Measurements from ENCODE around the gene SARDH.

SARDH gene

DNA sequence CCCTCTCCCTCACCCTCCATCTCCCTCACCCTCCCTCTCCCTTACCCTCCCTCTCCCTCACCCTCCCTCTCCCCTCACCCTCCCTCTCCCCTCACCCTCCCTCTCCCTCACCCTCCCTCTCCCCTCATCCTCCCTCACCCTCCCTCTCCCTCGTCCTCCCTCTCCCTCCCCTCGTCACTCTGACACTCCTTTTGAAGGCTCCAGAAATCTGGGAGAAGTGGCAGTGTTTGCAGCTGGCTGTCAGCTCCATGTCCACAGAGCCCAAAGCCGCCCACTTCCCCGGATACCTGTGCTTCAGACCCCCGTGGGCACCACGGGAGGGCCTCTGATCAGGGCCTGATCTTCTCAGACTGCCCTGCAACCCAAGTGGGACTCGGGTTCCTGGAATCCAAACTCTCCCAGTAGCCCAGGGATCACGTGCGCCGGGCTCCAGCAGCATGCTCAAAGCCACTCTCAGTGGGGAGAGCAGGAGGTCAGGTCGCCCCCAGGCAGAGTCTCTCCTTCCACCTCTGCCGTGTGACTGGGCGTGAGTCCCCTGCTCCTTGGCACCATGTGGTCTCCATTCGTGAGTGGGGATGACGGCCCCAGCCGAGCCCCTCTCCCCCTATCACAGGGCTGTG lies 68.9 kb downstream of the SARDH start:
- DNase-seq (ENCODE audit: low read depth in 3 of 3): no peak

DNA sequence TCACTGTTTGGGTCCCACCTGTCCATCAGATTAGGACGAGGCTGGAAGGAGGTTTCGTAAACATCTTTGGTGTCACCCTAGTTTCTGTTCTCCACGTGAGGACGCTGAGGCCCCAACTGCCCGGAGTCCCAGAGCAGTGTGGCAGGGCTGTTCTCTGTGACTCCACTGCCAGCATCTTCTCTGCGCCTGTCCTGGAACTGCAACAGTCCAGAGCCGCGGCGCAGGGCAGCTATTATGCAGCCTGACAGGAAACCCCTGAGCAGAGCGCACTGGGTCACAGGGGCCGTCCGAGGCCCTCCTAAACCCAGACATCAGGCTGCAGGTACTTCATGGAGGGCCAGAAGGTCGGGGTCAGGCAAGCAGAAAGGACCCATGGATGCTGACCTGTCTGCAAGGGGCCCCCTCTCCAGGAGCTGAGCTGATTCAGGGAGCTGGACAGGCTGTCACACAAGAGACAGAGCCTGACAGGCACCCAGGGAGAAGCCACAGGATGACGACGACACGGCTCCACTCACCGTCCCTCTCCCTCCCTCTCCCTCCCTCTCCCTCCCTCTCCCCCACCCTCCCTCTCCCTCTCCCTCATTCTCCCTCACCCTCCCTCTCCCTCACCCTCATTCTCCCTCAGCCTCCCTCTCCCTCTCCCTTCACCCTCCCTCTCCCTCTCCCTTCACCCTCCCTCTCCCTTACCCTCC lies 70.2 kb downstream of the SARDH start:
- DNase-seq (ENCODE audit: low read depth in 3 of 3): no peak

DNA sequence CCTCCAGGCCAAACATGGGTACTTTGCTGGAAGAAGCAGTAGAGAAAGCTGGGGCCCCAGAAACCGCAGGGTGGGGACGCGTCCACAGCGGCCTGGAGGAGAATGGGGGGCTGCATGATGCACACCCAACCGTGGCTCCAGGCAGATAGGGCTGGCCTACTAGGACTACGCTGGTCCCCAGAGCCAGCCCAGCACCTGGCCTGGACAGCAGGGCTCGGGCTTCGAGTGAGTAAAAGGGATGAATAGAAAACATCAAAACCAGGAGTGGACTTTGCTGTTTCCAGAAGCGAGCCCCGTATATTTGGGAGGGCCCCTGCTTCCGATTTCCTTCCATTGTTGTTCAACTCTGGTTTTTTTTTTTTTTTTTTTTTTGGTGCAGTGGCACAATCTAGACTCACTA lies 71.3 kb downstream of the SARDH start:
- DNase-seq (ENCODE audit: low read depth in 3 of 3): no peak

DNA sequence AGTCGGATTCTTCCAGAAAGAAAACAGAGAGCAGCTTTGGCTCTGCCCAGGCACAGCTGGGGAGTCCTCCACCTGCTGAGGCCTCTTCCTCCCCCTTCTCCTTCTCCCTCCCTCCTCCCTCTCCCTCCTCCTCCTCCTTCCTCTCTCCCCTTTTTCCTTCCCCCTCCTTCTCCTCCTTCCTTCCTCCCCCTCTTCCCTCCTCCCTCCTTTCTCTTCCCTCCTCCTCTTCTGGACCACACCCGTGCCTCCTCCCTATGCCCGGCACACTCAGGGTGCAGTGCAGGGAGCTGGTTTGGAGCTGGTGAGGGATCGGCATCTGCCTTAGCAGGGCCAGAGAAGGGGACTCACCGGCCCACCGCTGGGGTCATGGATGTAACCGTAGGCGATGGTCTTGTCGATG lies 71.8 kb downstream of the SARDH start:
- DNase-seq (ENCODE audit: low read depth in 3 of 3): no peak

DNA sequence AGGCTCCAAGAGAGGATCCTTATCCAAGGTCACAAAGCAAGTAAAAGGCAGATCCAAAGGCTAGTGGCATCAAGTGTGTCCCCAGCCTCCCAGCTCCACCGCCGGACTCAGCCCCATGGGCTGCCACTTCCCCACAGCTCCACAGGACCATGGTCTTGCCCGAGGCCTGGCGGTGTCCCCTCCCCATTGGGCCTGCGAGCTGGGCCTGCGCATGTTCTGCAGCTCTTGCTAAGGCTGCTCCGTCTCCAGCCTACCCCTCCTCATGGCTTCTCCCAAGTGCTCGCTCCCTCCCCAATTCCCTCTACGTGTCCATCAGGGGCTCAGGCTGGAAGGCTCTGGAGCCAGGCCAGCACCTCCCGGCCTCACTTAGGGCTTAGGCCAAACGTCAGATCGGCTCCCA lies 72.6 kb downstream of the SARDH start:
- DNase-seq (ENCODE audit: low read depth in 3 of 3): no peak

DNA sequence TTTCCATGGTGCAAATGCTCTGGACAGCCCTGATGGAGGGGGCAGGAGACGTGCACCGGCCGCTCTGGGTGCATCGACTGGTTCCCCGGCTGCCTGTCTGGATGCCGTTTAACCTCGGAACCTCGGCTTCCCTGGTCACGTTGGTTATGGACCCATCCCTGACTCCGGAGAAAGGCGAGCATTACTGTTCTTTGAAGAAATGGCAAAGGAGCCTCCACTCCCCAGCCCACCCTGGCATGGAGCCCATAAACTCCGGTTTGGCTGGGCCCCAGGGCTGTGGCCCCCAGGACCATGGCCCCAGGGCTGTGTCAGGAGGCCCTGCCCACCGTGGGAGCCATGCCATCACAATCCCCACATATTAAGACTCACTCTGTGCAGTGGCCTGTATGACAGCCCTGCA lies 73.1 kb downstream of the SARDH start:
- DNase-seq (ENCODE audit: low read depth in 3 of 3): no peak

DNA sequence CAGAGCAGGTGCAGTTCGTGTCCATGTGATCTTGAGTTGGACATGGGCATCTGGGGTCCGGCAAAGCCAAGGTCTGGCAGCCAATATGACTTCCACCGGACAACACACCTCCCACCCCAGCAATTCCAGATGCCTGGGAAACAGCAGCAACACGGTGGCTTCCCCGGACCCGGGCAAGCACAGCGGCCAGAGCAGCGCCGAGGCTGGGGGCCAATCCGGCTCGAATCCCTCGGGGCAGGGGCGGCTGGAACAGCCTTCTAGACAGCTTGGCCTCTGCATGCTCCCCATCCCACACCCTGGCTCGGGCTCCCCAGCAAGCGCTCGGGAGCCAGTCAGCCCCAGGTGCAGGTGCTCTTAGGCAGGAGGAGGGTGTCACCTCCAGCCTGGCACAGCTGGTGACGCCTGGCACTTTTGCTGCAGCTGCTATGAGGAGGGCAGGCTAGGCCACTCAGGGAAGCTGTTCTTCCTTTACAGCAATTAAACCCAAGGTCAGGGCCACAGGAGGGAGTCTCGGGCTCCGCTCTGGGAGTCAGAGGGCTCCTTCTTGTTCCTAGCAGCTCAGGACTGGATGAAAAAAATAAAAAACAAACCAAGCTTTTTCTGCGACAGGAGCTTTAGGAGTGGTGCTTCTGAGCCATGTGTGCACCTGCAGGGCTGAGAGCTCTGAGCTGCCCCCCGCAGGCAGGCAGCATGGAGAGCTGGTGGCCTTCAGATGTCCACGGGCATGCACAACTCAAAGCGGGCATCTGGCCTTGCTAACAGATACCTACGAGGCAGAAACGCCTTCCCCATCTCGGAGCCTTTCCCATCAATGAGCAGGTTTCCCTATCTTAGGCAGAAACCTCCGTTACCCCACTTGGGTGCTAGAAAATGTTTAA lies 73.7 kb downstream of the SARDH start:
- no peak for DNase-seq (ENCODE audit: low read depth in 3 of 3)

DNA sequence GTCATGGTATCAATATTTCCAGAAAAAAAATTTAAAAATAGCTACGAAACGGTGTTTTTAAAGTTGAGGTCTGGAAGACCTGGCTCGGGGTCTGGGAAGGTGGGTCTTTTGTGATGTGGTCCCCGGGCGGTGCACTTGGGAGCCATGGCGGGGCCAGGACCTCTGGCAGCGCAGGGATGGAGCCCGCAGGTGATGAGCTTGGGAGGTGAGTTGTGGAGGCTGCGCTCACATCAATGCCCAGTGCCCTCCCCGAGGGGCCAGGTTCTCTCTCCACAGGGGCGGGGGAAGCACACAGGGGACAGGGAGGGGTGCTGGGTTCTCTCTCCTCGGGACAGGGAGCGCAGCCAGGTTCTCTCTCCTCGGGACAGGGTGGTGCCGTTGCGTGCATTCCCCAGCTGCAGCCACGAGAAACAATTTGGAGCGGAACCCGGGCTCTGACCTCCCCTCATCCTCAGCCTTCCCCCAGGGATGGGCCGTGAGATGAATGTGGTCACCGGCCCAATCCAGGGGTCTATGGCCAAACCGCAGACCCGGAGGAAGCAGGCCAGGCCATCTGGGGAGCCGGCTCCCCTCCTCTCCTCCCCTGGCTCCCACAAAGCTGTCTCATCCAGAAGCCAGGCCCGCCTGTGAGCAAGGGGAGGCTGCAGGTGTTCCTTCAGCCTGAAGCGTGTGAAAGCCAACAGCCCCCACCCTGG lies 76.2 kb downstream of the SARDH start:
- no peak for DNase-seq (ENCODE audit: low read depth in 3 of 3)

DNA sequence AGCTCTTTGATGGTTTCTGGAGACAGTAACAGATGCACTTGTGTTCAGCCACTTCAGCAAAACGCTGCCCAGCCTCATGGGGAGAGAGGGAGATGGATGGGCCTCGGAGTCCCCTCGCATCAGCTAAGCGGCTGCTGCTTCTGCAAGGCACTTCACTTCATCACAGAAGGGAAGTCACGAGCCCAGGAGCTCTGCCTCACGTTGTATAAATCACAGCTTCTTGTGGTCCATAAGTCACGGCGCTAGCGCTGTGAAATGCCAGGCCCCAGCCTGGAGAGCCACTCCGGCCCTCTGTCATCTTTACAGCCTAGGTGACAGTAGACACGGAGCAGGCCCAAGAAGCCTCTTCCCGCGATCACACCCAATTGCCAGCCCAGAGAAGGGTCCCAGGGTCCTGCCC lies 78.6 kb downstream of the SARDH start:
- no peak for DNase-seq (ENCODE audit: low read depth in 3 of 3)

DNA sequence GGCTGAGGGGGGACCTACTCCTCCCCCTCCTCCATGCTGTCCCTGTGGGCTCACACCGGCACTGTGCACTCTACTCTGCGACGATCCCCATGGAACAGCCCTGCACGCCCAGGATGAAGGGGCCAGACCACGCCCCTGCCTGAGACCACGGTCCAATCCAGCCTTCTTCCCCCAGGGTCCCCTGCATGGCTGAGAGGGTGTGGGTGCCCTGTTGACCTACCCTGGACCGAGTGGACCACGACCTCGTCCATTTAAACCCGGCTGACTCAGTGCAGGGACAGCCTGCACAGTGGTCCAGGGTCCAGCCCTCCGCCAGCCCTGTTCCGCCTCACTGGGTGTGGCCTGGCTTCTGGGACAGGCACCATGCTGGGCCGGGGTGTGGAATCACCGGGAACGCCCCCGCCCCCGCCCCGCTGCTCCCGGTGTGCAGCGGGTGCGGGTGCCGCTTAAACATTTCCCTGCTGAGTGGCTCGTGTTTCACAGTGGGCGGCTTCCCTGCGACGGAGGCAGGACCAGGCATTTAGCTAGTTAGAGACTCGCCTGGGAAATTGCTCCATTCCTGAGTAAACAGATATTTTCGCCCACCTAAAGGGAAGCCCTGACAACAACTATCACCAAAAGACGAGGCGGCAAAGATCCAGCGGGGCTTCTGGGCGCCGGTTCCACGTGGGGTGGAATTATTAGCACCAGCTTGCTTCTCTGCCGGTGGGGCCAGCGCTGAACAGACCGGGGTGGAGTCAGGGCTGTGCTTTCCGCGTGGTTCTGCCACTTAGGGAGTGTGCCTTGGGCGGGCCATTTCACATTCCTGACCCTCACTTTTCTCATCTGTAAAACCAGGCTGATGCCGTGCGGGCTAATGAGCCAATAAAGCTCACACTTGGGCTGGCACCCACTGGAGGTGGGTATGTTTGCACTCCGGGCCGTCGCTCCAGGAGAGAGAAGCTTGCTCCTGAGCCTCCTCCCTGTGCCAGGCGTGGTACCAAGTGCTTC lies 79.4 kb downstream of the SARDH start:
- DNase-seq (ENCODE audit: low read depth in 3 of 3): no peak

DNA sequence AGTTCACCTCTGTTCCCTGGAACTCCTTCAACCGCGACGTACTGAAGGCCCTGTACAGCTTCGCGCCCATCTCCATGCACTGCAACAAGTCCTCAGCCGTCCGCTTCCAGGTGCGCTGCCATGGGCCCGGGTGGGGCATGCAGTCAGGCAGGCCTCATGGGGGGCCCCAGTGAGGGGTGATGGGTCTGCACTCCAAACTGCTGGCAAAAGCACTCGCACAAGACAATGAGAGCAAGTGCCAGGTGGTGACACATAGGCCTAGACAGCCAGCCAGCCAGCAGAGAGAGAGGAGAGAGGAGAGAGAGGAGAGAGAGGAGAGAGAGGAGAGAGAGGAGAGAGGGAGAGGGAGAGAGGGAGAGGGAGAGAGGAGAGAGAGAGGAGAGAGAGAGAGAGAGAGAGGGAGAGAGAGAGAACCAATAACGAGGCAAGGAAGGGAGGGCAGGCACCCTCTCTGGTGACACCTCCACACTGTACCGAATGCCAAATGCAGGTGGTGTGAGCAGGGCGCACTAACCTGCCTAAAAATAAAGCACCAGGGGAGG lies 81.0 kb downstream of the SARDH start:
- no peak for DNase-seq (ENCODE audit: low read depth in 3 of 3)

DNA sequence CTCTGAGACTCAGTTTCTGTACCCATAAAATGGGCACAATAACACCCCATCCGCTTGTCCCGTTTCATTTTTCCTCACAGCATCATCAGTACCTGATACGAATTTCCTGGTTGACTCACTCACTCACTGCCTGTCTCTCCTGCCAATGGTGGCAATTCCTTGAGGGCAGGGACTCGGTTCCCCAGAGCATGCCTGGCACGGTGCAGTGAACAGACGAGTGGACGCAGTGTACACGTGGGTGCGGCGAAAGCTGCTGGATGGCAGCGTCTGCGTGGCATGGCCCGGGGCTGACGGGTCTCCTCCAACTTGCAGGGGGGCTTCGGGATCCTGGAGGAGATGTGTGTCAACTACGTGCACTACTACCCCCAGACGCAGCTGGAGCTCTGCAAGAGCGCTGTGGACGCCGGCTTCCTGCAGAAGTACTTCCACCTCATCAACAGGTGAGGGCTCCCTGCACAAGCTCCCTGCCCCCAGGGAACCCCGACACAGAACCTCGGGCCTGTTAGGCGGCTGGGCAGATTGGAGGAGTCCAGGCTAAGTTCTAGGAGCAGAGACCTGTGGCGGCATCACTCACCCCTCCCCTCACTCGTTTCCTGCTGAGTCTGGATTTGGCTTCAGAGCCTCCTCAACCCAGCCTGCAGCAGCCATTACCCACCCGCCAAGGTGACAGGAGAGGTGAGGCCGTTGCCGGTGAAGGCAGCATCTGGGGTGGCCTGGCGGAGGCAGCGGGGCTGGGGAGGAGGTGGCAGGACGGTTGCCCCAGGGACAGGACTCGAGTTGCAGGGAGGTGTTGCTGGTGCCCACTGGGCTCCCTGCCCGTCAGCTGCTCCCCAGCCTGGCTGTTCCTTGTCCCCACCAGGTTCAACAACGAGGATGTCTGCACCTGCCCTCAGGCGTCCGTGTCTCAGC lies 81.7 kb downstream of the SARDH start:
- no peak for DNase-seq (ENCODE audit: low read depth in 3 of 3)

DNA sequence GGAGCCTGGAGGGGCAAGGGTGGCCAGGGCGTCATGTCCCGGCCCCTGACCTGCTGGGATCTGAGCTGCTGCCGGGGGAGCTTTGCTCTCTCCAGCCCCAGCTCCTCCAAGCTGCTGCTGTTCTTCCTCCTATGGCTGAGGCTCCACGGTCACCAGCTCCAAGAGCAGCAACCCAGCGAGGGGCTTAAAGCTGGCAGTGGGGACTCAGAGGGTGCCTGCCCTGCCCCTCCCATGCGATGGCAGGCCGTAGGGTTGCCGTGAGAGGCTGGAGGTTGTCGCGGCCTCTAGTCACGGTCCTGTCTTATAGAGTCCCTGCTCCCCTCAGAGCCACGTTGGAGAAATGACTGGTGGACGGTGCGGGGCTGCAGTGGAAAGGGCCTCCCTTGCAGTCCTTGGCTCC lies 82.5 kb downstream of the SARDH start:
- DNase-seq (ENCODE audit: low read depth in 3 of 3): no peak

DNA sequence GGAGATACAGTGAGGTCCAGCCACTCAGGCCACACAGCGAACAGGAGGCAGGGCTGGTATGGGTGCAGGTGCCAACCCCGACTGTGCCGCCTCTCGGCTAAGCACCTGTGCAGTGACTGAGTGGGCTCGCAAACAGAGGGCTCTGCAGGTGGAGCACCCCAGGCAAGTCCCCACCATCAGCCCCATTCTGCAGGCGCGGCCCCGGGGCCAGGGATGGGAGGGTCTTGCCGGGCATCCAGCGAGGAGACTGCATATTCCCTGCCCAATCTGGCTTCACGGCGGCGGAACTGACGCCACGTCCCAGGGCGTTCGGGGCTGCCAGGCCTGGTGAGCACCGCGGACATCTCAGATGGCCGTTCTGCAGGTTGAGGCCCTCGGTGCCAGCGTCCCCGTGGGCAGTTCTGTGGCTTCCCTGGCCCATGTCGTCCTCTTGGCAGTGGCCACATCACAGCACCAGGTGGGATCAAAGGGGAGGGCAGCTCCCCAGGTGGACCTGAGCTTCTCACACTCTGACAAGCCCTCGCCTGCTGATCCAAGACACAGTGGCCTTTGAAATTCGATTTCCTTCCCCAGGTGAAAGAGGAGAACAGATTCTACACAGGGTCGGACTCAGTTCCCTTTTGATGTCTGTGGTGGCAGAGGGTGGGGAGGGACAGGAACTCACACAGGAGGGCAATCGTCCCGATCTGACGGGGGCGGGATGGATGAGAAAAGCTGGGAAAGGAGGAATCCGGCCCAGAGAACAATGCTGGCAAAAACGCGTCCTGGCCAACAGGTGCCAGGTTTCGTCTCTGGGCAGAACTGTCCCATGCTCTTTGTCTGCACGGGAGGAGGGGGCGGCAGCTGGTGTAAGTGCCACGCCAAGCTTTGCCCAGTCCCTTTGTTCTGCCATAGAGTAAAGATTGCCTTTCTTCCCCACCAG lies 83.2 kb downstream of the SARDH start:
- no peak for DNase-seq (ENCODE audit: low read depth in 3 of 3)

DNA sequence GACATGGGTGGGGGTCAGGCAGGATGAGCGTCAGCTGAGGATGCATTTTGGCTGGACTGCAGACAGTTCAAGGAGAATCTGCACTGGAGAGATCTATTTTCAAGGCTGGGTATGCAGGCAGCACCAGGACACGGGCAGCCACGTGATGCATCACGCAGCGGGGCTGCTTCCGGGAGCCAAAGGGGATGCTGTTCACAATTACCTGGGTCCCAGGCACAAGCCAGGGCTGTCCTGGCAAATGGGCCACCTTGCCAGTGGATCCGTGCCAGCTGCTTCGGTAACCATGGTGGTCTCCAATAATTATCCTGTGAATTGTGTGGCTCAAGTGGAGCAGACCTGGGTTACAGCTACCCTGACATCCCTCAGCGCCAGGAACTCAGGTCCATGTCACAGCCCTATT lies 84.5 kb downstream of the SARDH start:
- no peak for DNase-seq (ENCODE audit: low read depth in 3 of 3)

DNA sequence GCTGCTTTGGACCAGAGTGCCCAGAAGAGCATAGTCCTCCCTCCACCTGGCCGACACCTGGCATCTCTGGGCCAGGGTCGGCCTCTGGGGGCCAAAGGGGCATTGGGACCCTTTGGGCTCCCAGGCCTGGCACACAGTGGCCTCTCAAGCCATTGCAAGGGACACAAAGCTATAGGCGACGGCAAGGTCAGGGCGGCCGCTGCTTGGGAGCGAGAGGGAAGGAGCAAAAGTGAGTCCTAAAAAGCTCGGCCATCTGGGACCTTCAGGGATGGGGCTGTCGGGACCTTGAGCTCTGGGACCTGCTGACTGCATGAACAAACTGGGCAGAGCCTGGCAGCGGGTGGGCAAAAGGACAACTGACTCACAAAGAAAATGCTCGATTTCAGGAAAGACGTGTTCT lies 88.1 kb downstream of the SARDH start:
- DNase-seq (ENCODE audit: low read depth in 3 of 3): no peak

DNA sequence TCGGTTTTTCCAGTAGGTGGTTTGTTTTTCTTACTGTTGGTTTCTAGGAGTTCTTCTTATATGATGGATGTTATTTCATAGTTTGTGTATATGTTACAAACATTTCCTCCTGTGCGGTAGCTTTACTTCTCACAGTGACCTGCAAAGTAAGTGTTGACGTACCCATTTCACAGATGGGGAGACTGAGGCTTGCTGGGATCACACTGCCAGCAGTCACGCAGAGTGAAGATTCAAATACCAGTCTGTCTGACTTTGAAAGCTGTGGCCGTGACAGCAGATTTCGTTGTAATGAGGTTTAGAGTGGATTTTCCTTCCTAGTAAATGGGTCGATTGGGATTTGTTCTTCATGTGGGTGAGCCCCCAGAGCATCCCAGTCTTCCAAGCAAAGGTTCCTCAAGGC lies 89.0 kb downstream of the SARDH start:
- DNase-seq (ENCODE audit: low read depth in 3 of 3): no peak

DNA sequence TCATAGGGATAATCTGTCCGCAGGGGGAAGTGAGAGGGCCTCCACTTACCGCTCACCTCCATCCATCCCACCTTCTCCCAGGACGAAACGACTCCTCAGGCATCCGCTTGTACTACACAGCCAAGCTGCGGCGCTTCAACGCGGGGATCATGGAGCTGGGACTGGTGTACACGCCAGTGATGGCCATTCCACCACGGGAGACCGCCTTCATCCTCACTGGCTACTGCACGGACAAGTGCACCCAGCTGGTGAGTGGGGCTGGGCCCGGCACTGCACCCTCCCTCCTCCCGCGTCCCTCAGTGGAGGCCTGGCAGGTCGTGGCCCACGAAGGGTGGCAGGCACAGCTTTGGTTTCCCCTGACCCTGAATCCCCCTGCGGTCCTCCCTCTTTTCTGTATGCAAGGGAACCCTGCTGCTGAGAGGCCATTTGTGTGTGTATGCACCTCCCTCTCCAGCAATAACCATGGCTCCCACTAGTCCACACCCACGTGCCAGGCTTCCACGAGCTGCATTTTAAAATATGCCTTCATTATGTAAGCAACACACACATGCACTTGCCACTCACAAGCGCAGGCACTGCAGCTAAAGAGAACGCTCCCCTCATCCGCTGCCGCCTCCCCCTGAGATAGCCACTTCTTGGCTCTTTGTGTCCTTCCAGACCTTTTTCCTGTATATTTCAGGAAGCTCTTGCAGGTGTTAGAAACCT lies 90.2 kb downstream of the SARDH start:
- DNase-seq (ENCODE audit: low read depth in 3 of 3): no peak

All from stimulated activated CD4-positive, alpha-beta T cell treated with anti-CD3 and anti-CD28 coated beads, TNF-alpha, amount 100 ng/mL, for 48 hours (primary cell).